ENCODE data around the gene TMBIM1.

Gene TMBIM1

DNA sequence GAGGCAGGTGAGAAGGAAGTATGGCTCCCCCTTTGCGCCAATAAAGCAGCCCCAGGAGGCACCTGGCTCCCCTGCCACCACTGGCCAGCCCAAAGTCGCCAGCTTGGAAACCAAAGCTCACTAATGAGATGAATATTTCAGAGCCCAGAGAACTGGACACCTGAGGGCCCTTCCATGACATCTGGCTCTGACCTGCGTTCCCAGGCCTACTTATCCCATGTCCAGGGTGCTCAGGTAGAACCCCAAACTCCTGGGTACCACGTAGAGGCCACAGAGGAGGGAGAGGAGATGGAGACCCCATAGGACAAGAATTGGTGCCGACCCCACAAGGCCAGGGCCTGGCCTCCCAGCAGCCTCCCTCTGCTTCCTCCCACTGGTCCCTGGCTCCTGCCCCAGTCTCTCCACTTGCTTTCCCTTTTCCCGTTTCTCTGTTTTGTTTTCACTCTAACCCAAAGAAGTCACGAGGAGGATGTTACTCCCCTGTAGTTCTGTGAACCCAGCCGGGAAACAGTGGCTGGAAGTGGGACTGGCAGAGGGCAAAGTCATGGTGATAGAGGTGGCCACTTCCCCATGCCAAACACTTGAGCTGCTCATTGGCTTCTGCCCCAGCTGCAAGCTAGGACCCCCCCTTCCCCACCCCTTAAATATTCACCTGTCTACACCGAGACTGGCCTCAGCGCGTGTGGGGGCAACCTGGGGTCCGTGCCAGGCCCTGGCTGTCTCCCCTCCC is 820 bp downstream of the TMBIM1 start:
- DNase-seq (ENCODE audit: low spot score) = no peak
- TF ChIP-seq, protein P1, sequence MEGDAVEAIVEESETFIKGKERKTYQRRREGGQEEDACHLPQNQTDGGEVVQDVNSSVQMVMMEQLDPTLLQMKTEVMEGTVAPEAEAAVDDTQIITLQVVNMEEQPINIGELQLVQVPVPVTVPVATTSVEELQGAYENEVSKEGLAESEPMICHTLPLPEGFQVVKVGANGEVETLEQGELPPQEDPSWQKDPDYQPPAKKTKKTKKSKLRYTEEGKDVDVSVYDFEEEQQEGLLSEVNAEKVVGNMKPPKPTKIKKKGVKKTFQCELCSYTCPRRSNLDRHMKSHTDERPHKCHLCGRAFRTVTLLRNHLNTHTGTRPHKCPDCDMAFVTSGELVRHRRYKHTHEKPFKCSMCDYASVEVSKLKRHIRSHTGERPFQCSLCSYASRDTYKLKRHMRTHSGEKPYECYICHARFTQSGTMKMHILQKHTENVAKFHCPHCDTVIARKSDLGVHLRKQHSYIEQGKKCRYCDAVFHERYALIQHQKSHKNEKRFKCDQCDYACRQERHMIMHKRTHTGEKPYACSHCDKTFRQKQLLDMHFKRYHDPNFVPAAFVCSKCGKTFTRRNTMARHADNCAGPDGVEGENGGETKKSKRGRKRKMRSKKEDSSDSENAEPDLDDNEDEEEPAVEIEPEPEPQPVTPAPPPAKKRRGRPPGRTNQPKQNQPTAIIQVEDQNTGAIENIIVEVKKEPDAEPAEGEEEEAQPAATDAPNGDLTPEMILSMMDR (IDR thresholded peaks at IDR 0.05; ENCODE audit: extremely low read depth, insufficient read depth, missing control alignments) = no peak
- in situ Hi-C loops (cut with MboI; ENCODE audit: low pct_unique_long_range_greater_than_20kb, low sequenced_read_pairs, unreplicated experiment) = loop anchor here (25.0 kb wide), 1 partner anchor 371 kb away; the partner anchor contains the start of genes BCS1L, RNF25, STK36 and ZNF142

DNA sequence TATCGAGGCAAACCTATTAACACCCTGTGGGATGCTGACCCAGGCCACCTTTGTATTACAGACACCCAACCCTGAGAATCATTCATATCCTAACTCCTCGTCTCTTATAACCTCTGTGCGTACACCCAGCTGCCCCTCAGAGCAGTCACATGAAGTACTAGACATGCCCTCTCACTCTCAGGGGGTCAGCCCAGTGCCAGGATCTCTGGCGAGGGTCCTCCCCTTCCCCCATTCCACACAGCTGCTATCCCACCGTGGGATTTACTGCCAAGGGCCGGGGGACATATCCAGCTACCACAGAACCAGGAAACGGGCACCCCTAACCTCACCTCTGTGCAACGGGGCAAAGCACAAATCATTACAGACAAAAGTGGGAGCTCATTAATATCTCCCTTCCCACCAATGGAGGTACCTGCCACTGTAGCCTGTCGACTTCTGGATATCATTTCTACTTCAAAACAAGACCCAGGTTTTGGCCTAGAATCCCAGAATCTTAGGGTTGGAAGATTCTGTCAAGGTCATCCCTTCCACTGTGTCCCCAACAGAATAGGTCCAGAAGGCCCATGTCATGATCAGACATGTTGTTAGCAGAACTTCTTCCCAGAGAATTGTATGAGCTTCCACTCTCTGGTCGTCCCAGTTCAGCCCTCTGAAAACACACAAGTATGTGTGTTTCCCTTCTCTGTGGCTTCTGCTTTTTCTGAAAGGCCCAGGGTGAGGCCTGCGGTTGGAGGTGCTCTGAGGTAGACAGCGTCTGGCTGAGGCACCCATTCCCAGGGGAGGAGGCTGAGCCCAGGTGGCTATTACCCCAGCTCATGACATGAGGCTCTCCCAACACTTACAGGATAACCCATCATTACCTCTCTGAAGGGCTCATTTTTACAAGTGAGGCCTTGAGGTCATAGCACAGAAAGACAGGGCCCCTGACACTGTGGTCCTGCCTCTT is 1.7 kb downstream of the TMBIM1 start:
- DNase-seq (ENCODE audit: low spot score) = peak; percentile 73
- TF ChIP-seq, protein P1 (IDR thresholded peaks at IDR 0.05; ENCODE audit: extremely low read depth, insufficient read depth, missing control alignments) = no peak

DNA sequence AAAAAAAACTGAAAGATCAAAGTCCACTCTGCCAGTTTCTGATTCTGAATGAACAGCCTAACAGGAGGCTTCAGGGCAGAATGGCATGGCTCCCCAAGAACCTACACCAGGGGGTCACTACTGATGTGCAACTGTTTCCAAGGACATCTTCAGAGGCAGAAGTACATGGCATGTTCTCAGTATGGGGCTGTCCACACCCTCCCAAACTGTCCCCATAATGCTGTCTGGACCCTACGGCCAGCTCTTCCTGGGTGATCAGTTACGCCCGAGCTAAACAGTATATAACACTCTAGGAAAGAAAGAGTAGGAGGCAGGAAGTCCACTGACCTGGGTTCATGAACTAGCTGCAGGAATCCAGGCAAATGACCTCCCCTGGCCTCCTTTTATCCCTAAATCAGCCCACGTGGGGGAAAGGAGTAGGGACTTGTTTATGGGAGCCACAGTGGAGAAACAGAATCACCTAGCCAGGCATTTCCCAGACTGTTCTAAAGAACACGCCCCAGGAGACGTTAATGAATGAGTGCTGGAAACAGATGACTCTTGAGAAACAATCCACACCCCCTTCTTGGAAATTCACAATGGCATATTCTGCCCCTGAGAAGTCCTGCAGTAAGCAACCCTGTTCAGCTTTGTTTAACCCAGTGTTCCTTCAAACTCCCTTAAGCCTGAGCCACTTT is 2.5 kb downstream of the TMBIM1 start:
- in situ Hi-C loops (cut with MboI; ENCODE audit: low pct_unique_long_range_greater_than_20kb, low sequenced_read_pairs, unreplicated experiment) = loop anchor here (25.0 kb wide), 1 partner anchor 373 kb away; the partner anchor contains the start of genes BCS1L, RNF25, STK36 and ZNF142
- TF ChIP-seq, protein P1 (IDR thresholded peaks at IDR 0.05; ENCODE audit: extremely low read depth, insufficient read depth, missing control alignments) = no peak
- no peak for DNase-seq (ENCODE audit: low spot score)

More for the DNA sequence above, 1.7 kb downstream of the TMBIM1 start:
- in situ Hi-C loops (cut with MboI; ENCODE audit: low pct_unique_long_range_greater_than_20kb, low sequenced_read_pairs, unreplicated experiment) = loop anchor here (25.0 kb wide), 1 partner anchor 372 kb away; the partner anchor contains the start of genes BCS1L, RNF25, STK36 and ZNF142

DNA sequence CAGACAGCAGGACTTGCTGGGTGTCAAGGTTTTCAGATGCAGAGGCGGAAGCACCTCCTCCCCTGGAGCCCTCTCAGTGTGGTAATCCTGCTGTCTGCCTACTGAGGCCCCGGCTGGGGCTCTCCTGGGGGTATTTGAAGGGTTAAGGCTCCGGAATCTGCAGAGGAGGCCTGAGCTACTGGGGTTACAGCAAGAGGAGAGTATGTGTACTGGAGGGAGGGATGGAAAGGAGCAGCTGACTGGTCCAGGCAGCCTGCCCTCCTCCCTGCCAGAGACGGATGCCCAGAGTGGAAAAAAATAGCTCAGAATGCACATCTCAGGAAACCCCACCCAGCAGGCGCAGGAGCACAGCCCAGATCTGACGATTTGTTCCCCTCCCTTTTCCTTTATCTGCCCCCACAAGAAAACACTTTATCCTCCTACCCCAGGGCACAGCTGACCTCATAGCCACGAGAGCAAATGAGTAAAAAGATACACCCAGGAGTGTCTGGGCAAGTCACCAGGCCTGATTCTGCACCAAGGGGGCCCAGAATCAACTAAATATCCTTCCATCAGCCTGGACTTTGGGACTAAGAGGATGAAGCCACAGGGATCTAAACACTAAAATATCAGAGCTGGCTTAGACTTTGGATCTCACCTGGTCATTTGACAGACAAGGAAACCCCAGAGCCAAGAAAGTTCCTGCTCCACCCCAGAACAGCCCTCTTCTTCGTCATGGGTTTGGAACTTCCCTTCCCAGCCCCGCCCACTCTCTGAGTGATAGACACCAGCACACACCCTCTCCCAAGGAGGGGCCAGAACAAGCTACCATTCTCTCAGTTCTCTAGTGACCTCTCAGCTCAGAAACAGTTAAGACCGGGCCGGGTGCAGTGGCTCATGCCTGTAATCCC is 5.5 kb downstream of the TMBIM1 start:
- DNase-seq (ENCODE audit: low spot score) = peak; percentile 89
- TF ChIP-seq, protein P1 (IDR thresholded peaks at IDR 0.05; ENCODE audit: extremely low read depth, insufficient read depth, missing control alignments) = no peak
- in situ Hi-C loops (cut with MboI; ENCODE audit: low pct_unique_long_range_greater_than_20kb, low sequenced_read_pairs, unreplicated experiment) = loop anchor here (25.0 kb wide), 1 partner anchor 375 kb away; the partner anchor contains the start of genes BCS1L, RNF25, STK36 and ZNF142

DNA sequence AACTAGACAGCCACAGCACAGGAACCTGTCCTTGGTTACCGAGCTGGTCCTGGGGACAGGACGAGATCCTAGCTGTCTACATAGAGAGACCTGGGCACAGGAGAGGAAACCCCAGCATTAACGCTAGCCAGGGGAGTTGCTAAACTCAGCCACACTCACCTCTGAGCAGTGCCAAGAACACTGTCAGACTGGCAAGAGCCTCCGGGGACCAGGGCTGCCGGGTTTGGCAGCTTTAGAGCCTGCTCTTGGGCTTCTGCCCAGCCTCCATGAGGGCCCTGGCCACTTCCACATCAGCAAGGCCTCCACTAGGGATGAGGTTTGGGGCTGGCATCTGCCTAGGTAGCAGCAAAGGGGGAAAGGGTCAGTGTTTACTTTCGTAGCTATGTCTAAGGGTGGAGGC is 6.7 kb downstream of the TMBIM1 start:
- DNase-seq (ENCODE audit: low spot score) = no peak
- in situ Hi-C loops (cut with MboI; ENCODE audit: low pct_unique_long_range_greater_than_20kb, low sequenced_read_pairs, unreplicated experiment) = loop anchor here (25.0 kb wide), 1 partner anchor 377 kb away; the partner anchor contains the start of genes BCS1L, RNF25, STK36 and ZNF142
- TF ChIP-seq, protein P1 (IDR thresholded peaks at IDR 0.05; ENCODE audit: extremely low read depth, insufficient read depth, missing control alignments) = no peak

Data from GM13977 (cell line).